HepG2 (cell line): ENCODE results near the gene ANKS1A. TPM values are rescaled to one million over a fixed set of nuclear protein-coding genes. Genes with fewer than 3 reads are reported as not detected.

ENCODE experiments used
- ADNP ChIP-seq: sonication (generic); formaldehyde crosslinking; IDR thresholded peaks from 2 replicates; pipeline ENCODE4 v1.4.0; 2020; ENCODE audit warnings: missing genetic modification reagents
- ASH2L ChIP-seq: fragments of 300-600, 200-600 bp; sonication (generic); IDR thresholded peaks from 2 replicates; pipeline ENCODE4 v1.7.0; 2017; ENCODE audit warnings: low read depth, mild to moderate bottlenecking, moderate library complexity, mixed read lengths, low read length; ENCODE audit not compliant: insufficient read length
- BRCA1 ChIP-seq: sonication (generic); formaldehyde crosslinking; IDR thresholded peaks from 2 replicates; pipeline ENCODE4 v1.4.0; 2020; ENCODE audit warnings: missing genetic modification reagents
- GATAD1 ChIP-seq: IDR thresholded peaks from 2 replicates; pipeline ENCODE4 v1.6.1; 2016; ENCODE audit warnings: missing genetic modification reagents, missing compliant biosample characterization
- GTF3A ChIP-seq: sonication (generic); formaldehyde crosslinking; conservative IDR thresholded peaks from 2 replicates; pipeline ENCODE4 v1.4.0; 2020; ENCODE audit warnings: mild to moderate bottlenecking, missing genetic modification reagents
- HMGA1 ChIP-seq: sonication (generic); formaldehyde crosslinking; conservative IDR thresholded peaks from 2 replicates; pipeline ENCODE4 v1.4.0; 2020; ENCODE audit warnings: missing genetic modification reagents
- NBN ChIP-seq: fragments of 450-650 bp; conservative IDR thresholded peaks from 2 replicates; pipeline ENCODE4 v1.6.1; 2017
- NFRKB ChIP-seq: fragments of 450-650 bp; IDR thresholded peaks from 2 replicates; pipeline ENCODE4 v1.6.1; 2017
- NR2C2 ChIP-seq: sonication (generic); formaldehyde crosslinking; IDR thresholded peaks from 2 replicates; pipeline ENCODE4 v1.4.0; 2020; ENCODE audit warnings: missing genetic modification reagents, mild to moderate bottlenecking, moderate library complexity, borderline replicate concordance
- PTBP1 ChIP-seq: fragments of 200-400 bp; formaldehyde crosslinking; IDR thresholded peaks from 2 replicates; pipeline ENCODE4 v1.6.1; 2018; ENCODE audit warnings: low read length, low read depth; ENCODE audit not compliant: poor library complexity, severe bottlenecking
- TBP ChIP-seq: sonication (generic); formaldehyde crosslinking; IDR thresholded peaks from 2 replicates; pipeline ENCODE4 v1.5.0; 2020; ENCODE audit warnings: missing genetic modification reagents
- ZEB1 ChIP-seq: IDR thresholded peaks from 2 replicates; pipeline ENCODE4 v1.6.1; 2012; ENCODE audit warnings: mild to moderate bottlenecking, low read depth, inconsistent platforms; ENCODE audit not compliant: insufficient replicate concordance
- ZIK1 ChIP-seq: sonication (generic); formaldehyde crosslinking; IDR thresholded peaks from 2 replicates; pipeline ENCODE4 v1.5.0; 2020; ENCODE audit warnings: mild to moderate bottlenecking, low read depth, missing genetic modification reagents, borderline replicate concordance
- ZNF720 ChIP-seq: sonication (generic); formaldehyde crosslinking; IDR thresholded peaks from 2 replicates; pipeline ENCODE4 v1.4.0; 2020; ENCODE audit warnings: missing genetic modification reagents
- ZNF776 ChIP-seq: sonication (generic); formaldehyde crosslinking; IDR thresholded peaks from 2 replicates; pipeline ENCODE4 v1.4.0; 2020; ENCODE audit warnings: mild to moderate bottlenecking, missing genetic modification reagents
- ZNF839 ChIP-seq: sonication (generic); formaldehyde crosslinking; IDR thresholded peaks from 2 replicates; pipeline ENCODE4 v1.4.0; 2020; ENCODE audit warnings: missing genetic modification reagents, mild to moderate bottlenecking, borderline replicate concordance
- polyA plus RNA-seq, 8 experiments: library from polyadenylated mRNA; depleted of rRNA in 3 of 8; stranded (reverse) in 7 of 8; unstranded in 1 of 8; fragments of >200 nt; fragmentation: Illumina TruSeq in 4 of 8; extraction: Trizol in 4 of 8; gene quantifications; 2 replicates each; pipeline versions ENCODE4 v1.2.1 to v1.2.3, GENCODE V29; 2011 to 2016; ENCODE audit warnings: low read depth in 4 of 8, missing spikeins in 1 of 8, mixed read lengths in 1 of 8; ENCODE audit not compliant: insufficient read depth in 1 of 8
- total RNA-seq, 5 experiments: library from RNA; depleted of rRNA; stranded (reverse); fragments of >200 nt; fragmentation: Illumina TruSeq; extraction: Trizol; gene quantifications; 2 replicates each; pipeline ENCODE4 v1.2.3, GENCODE V29; 2016; ENCODE audit warnings: low read depth in 1 of 5
- TF ChIP-seq, protein P1 (sequence below): sonication (generic); formaldehyde crosslinking; IDR thresholded peaks from 2 replicates; pipeline ENCODE4 v1.9.0; 2021; ENCODE audit warnings: missing genetic modification reagents, borderline replicate concordance
- TF ChIP-seq, protein P2 (sequence below): sonication (generic); formaldehyde crosslinking; IDR thresholded peaks from 2 replicates; pipeline ENCODE4 v1.5.0; 2020; ENCODE audit warnings: missing genetic modification reagents, mild to moderate bottlenecking, borderline replicate concordance
- TF ChIP-seq, protein P3 (sequence below): sonication (generic); formaldehyde crosslinking; IDR thresholded peaks from 2 replicates; pipeline ENCODE4 v1.5.0; 2020; ENCODE audit warnings: mild to moderate bottlenecking, missing genetic modification reagents
- TF ChIP-seq, protein P4 (sequence below): sonication (generic); formaldehyde crosslinking; IDR thresholded peaks from 2 replicates; pipeline ENCODE4 v1.9.0; 2021; ENCODE audit warnings: missing genetic modification reagents, borderline replicate concordance
- TF ChIP-seq, protein P5 (sequence below): sonication (generic); formaldehyde crosslinking; IDR thresholded peaks from 2 replicates; pipeline ENCODE4 v1.8.0; 2022; ENCODE audit warnings: missing genetic modification reagents, mild to moderate bottlenecking, inconsistent platforms, borderline replicate concordance

The ANKS1A gene
- total and polyA plus RNA-seq, 2 of the 13 experiments (the other 11 are each of a cell fraction or from before 2014, with no cell fraction given), result 7.2 to 15.1 TPM

GRCh38 chr6:34888874-34889555 is at the start of gene ANKS1A (continued):
- TF ChIP-seq, protein P1, sequence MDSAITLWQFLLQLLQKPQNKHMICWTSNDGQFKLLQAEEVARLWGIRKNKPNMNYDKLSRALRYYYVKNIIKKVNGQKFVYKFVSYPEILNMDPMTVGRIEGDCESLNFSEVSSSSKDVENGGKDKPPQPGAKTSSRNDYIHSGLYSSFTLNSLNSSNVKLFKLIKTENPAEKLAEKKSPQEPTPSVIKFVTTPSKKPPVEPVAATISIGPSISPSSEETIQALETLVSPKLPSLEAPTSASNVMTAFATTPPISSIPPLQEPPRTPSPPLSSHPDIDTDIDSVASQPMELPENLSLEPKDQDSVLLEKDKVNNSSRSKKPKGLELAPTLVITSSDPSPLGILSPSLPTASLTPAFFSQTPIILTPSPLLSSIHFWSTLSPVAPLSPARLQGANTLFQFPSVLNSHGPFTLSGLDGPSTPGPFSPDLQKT, result no peak
- no peak for TF ChIP-seq HMGA1 (CRISPR knock-in tag)
- TF ChIP-seq, protein P2, sequence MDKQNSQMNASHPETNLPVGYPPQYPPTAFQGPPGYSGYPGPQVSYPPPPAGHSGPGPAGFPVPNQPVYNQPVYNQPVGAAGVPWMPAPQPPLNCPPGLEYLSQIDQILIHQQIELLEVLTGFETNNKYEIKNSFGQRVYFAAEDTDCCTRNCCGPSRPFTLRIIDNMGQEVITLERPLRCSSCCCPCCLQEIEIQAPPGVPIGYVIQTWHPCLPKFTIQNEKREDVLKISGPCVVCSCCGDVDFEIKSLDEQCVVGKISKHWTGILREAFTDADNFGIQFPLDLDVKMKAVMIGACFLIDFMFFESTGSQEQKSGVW (CRISPR knock-in tag), result no peak
- TF ChIP-seq NFRKB, result no peak
- TF ChIP-seq ZEB1, result peak; percentile 100
- TF ChIP-seq ZNF720 (CRISPR knock-in tag), result no peak
- TF ChIP-seq, protein P3, sequence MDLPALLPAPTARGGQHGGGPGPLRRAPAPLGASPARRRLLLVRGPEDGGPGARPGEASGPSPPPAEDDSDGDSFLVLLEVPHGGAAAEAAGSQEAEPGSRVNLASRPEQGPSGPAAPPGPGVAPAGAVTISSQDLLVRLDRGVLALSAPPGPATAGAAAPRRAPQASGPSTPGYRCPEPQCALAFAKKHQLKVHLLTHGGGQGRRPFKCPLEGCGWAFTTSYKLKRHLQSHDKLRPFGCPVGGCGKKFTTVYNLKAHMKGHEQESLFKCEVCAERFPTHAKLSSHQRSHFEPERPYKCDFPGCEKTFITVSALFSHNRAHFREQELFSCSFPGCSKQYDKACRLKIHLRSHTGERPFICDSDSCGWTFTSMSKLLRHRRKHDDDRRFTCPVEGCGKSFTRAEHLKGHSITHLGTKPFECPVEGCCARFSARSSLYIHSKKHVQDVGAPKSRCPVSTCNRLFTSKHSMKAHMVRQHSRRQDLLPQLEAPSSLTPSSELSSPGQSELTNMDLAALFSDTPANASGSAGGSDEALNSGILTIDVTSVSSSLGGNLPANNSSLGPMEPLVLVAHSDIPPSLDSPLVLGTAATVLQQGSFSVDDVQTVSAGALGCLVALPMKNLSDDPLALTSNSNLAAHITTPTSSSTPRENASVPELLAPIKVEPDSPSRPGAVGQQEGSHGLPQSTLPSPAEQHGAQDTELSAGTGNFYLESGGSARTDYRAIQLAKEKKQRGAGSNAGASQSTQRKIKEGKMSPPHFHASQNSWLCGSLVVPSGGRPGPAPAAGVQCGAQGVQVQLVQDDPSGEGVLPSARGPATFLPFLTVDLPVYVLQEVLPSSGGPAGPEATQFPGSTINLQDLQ (CRISPR knock-in tag), result no peak
- peak; percentile 15; the same call in 1 of the 2 replicates for TF ChIP-seq GTF3A (CRISPR knock-in tag)
- TF ChIP-seq ZIK1 (CRISPR knock-in tag), result peak; percentile 59; the same call in 1 of the 2 replicates
- no peak for TF ChIP-seq ADNP (CRISPR knock-in tag)
- TF ChIP-seq, protein P4, sequence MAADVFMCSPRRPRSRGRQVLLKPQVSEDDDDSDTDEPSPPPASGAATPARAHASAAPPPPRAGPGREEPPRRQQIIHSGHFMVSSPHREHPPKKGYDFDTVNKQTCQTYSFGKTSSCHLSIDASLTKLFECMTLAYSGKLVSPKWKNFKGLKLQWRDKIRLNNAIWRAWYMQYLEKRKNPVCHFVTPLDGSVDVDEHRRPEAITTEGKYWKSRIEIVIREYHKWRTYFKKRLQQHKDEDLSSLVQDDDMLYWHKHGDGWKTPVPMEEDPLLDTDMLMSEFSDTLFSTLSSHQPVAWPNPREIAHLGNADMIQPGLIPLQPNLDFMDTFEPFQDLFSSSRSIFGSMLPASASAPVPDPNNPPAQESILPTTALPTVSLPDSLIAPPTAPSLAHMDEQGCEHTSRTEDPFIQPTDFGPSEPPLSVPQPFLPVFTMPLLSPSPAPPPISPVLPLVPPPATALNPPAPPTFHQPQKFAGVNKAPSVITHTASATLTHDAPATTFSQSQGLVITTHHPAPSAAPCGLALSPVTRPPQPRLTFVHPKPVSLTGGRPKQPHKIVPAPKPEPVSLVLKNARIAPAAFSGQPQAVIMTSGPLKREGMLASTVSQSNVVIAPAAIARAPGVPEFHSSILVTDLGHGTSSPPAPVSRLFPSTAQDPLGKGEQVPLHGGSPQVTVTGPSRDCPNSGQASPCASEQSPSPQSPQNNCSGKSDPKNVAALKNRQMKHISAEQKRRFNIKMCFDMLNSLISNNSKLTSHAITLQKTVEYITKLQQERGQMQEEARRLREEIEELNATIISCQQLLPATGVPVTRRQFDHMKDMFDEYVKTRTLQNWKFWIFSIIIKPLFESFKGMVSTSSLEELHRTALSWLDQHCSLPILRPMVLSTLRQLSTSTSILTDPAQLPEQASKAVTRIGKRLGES, result no peak; the same call in 1 of the 2 replicates
- TF ChIP-seq ZNF839, result peak; percentile 55; the same call in 1 of the 2 replicates
- TF ChIP-seq NR2C2 (CRISPR knock-in tag), result peak; percentile 37; the same call in 1 of the 2 replicates
- TF ChIP-seq NBN, result no peak
- no peak for TF ChIP-seq PTBP1
- TF ChIP-seq, protein P5, sequence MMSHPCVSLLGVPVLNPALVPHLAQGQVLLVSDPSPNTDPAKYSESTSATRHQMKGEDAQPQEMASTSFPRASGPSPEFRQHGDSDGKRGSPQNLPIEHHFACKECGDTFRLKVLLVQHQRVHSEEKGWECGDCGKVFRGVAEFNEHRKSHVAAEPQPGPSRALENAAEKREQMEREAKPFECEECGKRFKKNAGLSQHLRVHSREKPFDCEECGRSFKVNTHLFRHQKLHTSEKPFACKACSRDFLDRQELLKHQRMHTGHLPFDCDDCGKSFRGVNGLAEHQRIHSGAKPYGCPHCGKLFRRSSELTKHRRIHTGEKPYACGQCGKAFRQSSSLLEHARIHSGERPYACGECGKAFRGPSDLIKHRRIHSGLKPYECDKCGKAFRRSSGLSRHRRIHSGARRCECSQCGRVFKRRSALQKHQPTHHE (CRISPR knock-in tag), result no peak
- TF ChIP-seq TBP (CRISPR knock-in tag), result no peak; the same call in 1 of the 2 replicates
- TF ChIP-seq GATAD1 (CRISPR knock-in tag), result peak; percentile 91
- peak; percentile 84 for TF ChIP-seq ASH2L
- TF ChIP-seq BRCA1, result no peak
- TF ChIP-seq ZNF776 (CRISPR knock-in tag), result peak; percentile 61; the same call in 1 of the 2 replicates
